HG02642 (cell line): ENCODE measurements around the gene ZNF25.
A peak's percentile ranks its signal among the peaks of the same experiment; 100 is the strongest.
"Not testable (repeated sequence)": the region's sequence is repeated elsewhere in the genome, so short reads cannot be mapped to it uniquely, and the experiment has no call there.

Source experiments
- ATAC-seq: cut with Tn5 transposase; IDR thresholded peaks from one replicate; pipeline ENCODE4 v1.9.1; 2021; ENCODE audit warnings: mild to moderate bottlenecking; ENCODE audit not compliant: unreplicated experiment, poor library complexity

The ZNF25 gene

GRCh38 chr10:37976091-37976879 is at the start of gene ZNF25:
Gene ZNF25 (minus strand): TSS chr10:37976647. CDS start chr10:37971722, 4,925 bp downstream.
- ATAC-seq = peak; percentile 97

DNA sequence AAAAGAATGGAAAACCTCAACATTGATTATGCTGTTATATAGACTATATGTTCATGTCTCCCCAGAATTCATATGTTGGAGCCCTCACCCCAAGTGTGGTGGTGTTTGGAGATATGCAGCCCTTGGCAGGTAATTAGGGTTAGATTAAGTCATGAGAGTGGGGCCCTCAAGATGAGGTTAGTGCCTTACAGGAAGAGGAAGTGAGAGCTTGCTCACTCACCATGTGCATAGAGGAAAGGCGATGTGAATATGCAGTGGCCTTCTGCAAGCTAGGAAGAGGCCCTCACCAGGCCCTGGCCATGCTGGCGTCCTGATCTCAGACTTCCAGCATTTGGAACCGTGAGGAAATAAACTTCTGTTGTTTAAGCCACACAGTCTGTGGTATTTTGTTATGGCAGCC is 48.8 kb upstream of the ZNF25 start:
- ATAC-seq = peak; percentile 92

DNA sequence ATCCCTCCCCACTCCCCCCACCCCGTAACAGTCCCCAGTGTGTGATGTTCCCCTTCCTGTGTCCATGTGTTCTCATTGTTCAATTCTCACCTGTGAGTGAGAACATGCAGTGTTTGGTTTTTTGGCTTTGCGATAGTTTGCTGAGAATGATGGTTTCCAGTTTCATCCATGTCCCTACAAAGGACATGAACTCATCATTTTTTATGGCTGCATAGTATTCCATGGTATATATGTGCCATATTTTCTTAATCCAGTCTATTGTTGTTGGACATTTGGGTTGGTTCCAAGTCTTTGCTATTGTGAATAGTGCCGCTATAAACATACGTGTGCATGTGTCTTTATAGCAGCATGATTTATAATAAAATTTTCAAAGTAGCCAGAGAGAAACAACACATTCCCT is 42.7 kb upstream of the ZNF25 start:
- ATAC-seq = not testable (repeated sequence)

DNA sequence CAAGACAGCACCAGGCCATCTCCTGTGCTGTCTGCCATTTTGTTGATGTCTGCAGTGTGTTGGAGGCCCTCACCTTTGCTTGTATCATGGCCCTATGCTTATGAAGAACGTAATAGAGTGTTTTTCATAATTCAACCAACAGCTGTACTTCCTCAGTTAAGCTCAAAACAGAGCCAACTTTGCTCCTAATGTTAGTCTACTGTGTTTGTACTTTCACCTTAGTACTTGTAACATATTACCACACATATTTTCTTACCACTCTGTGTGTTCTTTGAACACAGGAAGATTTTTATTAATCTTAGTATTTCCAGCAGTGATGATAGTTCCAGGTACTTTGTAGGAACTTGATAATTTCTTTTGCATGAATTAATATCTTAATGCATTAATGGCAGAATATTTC is 39.9 kb upstream of the ZNF25 start:
- ATAC-seq = no peak

DNA sequence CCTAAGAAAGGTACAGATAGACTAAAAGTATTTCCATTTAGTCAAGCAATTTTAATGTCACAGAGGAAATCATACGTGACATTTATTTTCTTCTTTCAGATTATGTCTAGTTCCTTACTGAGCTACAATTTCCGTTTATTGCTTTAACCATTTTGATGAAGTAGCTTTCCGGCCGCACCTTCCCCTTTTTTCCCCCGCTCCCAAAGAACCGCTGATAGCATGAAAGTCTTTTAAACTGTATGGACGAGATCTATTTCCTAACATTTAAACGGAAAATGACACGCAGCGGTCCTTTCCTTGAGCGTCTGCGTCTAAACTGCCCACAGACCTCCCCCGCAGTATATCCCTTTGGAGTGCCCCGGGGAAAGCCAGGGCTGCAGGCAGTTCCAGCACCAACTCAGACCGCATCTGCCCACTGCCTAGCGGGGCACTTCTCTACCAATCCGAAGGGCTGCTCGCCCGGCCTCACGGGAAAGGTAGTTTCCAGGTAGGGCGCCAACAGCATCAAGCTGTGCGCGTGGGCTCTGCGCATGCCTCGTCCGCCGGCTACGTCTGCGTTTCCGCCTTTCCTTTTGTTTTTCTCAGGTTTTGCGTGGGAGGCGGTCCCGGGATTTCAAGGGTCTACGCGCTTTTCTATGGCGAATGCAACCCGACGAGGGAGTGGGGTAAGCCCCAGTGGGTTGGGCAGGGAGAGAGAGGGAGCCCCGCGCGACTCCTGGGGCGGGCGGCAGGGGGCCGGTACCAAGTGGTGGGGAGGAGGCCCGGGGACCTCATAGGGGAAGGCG is 33.9 kb upstream of the ZNF25 start, which contains the start of gene ZNF33A:
TSS of gene ZNF33A (plus strand) at position 557 of the 785 bp plus-strand sequence. CDS start 1,667 bp downstream, outside the sequence.
- ATAC-seq = peak; percentile 89

DNA sequence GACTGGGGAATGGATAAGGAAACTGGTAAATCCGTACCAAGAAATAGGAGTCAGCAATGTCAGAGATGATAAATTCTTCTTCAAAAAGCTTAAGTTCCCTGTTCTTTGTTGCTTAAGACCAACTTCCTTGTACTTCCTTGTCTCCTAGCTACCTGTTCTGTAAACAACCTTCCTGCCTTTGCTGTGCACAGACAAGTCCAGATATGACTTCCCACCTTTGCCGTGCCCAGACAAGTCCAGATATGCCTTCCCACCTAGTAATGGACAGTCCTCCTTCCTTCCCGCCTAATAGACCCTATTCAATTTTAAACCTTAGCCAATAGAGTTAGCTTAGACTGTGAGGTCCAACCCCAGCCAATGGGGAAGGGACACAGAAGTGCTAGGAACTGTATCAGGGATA is 31.5 kb upstream of the ZNF25 start:
- no peak for ATAC-seq

DNA sequence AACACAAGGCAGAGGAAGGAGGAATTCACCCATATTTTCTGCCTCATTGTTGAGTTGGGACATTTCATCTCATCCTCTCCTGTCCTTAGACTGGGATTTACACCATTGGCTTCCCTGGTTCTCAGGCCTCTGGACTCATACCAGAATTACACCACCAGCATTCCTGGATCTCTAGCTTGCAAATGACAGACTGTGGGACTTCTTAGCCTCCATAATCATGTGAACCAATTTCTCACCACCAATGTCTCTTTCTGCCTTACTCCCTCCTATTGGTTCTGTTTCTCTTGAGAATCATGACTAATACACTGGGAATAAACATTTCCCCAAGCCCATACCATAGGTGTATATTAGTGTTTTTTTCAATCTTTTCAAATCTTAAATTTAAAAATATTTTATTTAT is 31.1 kb upstream of the ZNF25 start:
- ATAC-seq = no peak

- ATAC-seq = no peak
These were observed 27.1 kb upstream of the ZNF25 start for GRCh38 chr10:38003588-38003987.

DNA sequence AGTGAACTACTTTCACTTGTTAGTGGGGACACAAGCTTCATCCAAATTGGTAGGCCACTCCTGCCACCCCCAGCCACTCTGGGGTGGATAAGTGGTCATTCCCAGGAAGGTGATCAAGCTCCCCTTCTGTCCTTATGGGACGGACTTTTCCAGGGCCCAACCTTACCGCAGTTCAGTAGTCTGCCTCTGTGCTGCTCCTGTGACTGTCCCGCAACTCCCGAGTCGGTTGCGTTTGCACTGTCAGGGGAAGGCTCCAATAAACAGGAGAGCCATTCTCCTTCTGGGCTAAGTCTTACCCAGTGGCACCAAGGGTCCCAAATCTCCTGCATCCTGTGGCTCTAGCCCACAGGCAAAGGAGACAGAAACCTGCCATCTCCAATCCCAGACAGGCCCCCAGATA is 26.6 kb upstream of the ZNF25 start:
- ATAC-seq = no peak

DNA sequence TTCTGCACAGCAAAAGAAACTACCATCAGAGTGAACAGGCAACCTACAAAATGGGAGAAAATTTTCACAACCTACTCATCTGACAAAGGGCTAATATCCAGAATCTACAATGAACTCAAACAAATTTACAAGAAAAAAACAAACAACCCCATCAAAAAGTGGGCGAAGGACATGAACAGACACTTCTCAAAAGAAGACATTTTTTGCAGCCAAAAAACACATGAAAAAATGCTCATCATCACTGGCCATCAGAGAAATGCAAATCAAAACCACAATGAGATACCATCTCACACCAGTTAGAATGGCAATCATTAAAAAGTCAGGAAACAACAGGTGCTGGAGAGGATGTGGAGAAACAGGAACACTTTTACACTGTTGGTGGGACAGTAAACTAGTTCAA is 24.0 kb upstream of the ZNF25 start:
- not testable (repeated sequence) for ATAC-seq

- not testable (repeated sequence) for ATAC-seq
These were observed 22.5 kb upstream of the ZNF25 start for GRCh38 chr10:37998920-37999319.

DNA sequence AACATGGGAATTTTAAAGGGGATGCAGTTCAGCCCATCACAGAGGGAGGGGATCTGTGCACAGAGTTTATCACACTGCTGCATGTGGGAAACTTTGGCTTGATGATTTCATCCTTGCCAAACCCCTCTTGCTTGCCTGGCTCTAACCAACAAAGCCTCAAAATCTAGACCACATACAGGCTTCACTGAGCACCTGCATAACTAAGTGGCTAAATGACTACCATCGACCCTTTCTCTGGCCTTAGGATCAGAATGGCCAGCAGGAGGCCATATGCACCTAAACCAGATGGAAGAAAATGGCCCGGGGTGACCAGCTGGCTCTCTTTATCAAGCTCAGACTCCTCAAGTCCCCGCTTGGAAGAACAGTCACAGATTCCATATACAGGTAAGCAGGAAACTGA is 15.6 kb upstream of the ZNF25 start:
- ATAC-seq = no peak

DNA sequence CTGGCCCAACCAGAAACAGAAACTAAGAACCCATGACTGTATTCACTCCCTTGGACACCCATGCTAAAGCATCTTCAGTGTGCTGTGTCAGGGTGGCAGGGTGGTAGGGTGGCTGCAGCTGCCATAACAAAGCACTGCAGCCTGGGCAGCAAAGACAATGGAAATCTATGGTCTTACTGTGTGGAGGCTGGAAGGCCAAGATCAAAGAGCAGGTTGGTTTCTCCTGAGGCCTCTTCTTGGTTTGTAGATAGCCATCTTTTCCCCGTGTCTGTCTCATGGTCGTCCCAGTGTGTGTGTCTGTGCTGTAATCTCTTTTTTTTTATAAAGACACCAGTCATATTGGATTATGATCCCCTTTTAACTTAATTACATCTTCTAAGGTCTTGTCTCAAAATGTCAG is 15.2 kb upstream of the ZNF25 start:
- no peak for ATAC-seq

DNA sequence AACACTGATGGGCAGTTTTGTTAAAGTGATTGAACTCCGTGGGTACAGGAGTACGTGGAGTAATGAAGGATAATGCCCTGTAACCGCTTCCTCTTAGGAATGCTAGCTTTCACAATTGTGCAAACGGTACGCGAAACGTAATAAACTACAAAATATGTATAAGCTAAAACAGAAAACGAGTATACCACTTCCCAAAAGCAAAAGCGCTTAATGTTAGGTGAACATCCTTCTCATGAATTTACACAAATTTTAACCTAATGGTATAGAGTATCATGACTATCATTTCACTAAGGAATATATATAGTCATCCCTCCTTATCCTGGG is 395 bp upstream of the ZNF25 start:
- ATAC-seq = no peak

- no peak for ATAC-seq
These were observed 951 bp downstream of the ZNF25 start for GRCh38 chr10:37975401-37975991.

DNA sequence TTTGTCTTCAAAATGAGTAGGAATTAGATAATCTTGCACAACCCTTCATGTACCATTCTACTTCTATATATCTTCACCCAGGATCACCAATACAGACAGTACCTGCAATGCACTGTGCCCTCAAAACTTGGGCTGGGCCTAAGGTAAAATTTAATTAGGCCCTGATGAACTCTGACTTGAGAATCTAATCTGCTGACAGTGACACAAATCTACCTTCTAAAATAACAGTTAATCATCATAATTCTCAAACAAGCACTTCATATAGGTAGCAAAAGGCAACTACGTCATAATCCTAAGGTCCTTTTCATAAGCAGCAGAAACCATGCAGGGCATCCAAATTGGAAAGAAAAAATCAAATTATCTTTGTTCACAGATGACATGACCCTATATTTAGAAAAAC is 4.1 kb downstream of the ZNF25 start:
- ATAC-seq = no peak

DNA sequence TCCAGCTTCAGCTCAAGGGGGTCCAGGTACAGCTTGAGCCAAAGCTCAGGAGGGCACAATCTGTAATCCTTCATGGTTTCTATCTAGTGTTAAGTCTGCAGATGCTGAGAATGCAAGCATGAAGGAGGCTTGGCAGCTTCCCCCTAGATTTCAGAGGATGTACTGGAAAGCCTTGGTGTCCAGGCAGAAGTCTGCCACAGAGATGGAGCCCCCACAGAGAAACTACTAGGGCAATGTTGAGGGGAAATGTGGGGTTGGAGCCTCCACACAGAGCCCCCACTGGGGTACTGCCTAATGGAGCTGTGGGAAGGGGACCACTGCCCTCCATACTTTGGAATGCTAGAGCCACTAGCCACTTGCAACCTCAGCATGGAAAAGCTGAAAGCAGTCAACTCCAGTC is 11.4 kb downstream of the ZNF25 start:
- ATAC-seq = no peak

DNA sequence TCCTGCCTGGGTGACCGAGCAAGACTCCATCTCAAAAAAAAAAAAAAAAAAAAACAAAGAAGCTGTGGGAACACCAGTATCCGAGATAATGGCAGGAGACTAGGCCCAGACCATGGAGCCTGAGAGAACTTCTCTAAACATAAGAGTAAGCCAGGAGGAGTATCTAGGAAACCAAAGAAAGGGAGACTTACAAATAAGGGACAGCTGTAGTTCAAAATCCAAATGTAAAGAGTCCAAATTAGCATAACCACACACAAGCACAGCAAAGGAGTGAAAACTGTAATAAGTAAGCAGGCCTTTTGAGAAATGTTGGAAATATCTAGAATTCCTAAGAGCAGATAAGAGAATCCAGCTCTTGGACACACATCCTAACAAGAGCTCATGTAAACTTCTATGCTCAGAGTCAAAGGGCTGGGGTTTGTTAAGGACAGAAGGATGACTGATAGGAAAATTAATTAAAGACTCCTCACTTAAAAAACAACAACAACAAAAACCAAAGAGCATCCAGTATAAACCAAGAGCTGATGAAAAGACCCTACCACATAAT is 15.8 kb downstream of the ZNF25 start:
- ATAC-seq = no peak

GRCh38 chr10:37957841-37958240 is 18.6 kb downstream of the ZNF25 start:
- no peak for ATAC-seq

DNA sequence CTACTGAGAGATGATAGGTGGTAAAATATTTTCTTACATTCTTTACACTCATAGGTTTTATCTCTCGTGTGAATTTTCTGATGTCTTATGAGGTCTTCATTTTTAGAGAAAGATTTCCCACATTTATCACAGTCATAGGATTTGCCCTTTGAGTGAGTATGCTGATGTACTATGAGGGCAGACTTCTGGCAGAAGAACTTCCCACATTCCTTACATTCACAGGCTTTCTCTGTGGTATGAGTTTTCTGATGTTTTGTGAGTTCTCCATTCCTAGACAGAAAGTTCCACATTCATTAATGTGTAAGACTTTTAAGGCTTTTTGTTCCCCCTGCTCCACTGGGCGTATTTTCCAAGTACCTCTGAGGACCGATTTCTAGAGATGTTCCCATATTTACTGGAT is 23.5 kb downstream of the ZNF25 start:
- no peak for ATAC-seq
